ENCODE results near the gene CAB39. TPM values are rescaled to one million over a fixed set of nuclear protein-coding genes. Genes with fewer than 3 reads are reported as not detected.

CAB39 gene
- total and polyA plus RNA-seq, 2 donors (not counting 3 experiments of a cell fraction or from before 2014, with no cell fraction given), result 25.7 to 53.7 TPM

GRCh38 chr2:230721712-230722111, 9.1 kb downstream of the CAB39 start:
- Histone ChIP-seq H3K79me2 (ENCODE audit: control insufficient read depth, insufficient read depth, low read length) (peaks cover 90% of the 10 kb centered on the region), H3K4me2 (ENCODE audit: insufficient read depth, low read length) (no peak overlapping the region), H3K9ac (replicated peaks; ENCODE audit: extremely low read depth, insufficient read depth, low read length) (no peak overlapping the region), H2AFZ (ENCODE audit: low read depth, low read length) (no peak overlapping the region), H3K4me1 (ENCODE audit: control insufficient read depth, extremely low read depth, insufficient read depth, low read length) (peaks cover 3% of the 10 kb centered on the region), H3K9me3 (replicated peaks; ENCODE audit: control insufficient read depth, insufficient read depth, low read length) (no peaks in the 10 kb centered on the region), H4K20me1 (replicated peaks; ENCODE audit: control insufficient read depth, extremely low read depth, insufficient read depth, low read length) (peaks cover 14% of the 10 kb centered on the region), H3K27ac (ENCODE audit: insufficient read depth, low read depth, low read length) (no peak overlapping the region), H3K4me3 (replicated peaks in 1 of 3; ENCODE audit: insufficient read depth in 1 of 3, low read depth in 1 of 3, low read length in 3 of 3) (no peak overlapping the region), H3K27me3 (ENCODE audit: control insufficient read depth in 2 of 2, insufficient read depth in 2 of 2, low read length in 2 of 2) (no peaks in the 10 kb centered on the region), H3K9me1 (replicated peaks; ENCODE audit: control insufficient read depth, extremely low read depth, insufficient read depth, low read length) (no peaks in the 10 kb centered on the region), H3K36me3 (ENCODE audit: control insufficient read depth in 2 of 2, extremely low read depth in 1 of 2, insufficient read depth in 2 of 2, low read length in 2 of 2) (peaks cover 0 to 2% of the 10 kb centered on the region in 2 experiments)
- ChIA-PET POLR2A (no interaction called here), CTCF (interaction anchor here (1.3 to 2.8 kb wide), 3 partner anchors 44 to 655 kb away, joined by 4 to 8 read pairs (median 4); no protein-coding TSS in a partner anchor)
- intact Hi-C loops (cut with micrococcal nuclease), result no loop called here
- BruUV-seq (replicated peaks), result no TSS peak
- DNase-seq (ENCODE audit: low read depth, low spot score), result no peak
- TF ChIP-seq MYC (IDR thresholded peaks at IDR 0.05; ENCODE audit: low read depth, low read length), result no peak
- TF ChIP-seq FOS (IDR thresholded peaks at IDR 0.05; ENCODE audit: borderline replicate concordance, insufficient read depth, low read length), result no peak
- TF ChIP-seq JUN (IDR thresholded peaks at IDR 0.05; ENCODE audit: borderline replicate concordance, insufficient read depth, insufficient read length, low read depth), result no peak
- no peak for TF ChIP-seq CTCF (IDR thresholded peaks at IDR 0.05; ENCODE audit: extremely low read depth in 1 of 2, insufficient read depth in 1 of 2, low read depth in 1 of 2, low read length in 2 of 2)
- TF ChIP-seq POLR2AphosphoS5 (IDR thresholded peaks at IDR 0.05; ENCODE audit: insufficient read depth, low read depth, low read length), result no peak
- no peak for TF ChIP-seq POLR2A (IDR thresholded peaks at IDR 0.05; ENCODE audit: low read depth, low read length)
- no peak for TF ChIP-seq EZH2 (IDR thresholded peaks at IDR 0.05; ENCODE audit: borderline replicate concordance, low read depth, low read length, severe bottlenecking)
- TF ChIP-seq MAX (IDR thresholded peaks at IDR 0.05; ENCODE audit: insufficient read depth, insufficient read length), result no peak
- dilution Hi-C loops (cut with MboI; ENCODE audit: extremely low pct_ligation_motif_present, low sequenced_read_pairs), result no loop called here
- no peak for FAIRE-seq

Data from endothelial cell of umbilical vein (primary cell).